ENCODE results near the gene ZNF839.

ZNF839 gene

DNA sequence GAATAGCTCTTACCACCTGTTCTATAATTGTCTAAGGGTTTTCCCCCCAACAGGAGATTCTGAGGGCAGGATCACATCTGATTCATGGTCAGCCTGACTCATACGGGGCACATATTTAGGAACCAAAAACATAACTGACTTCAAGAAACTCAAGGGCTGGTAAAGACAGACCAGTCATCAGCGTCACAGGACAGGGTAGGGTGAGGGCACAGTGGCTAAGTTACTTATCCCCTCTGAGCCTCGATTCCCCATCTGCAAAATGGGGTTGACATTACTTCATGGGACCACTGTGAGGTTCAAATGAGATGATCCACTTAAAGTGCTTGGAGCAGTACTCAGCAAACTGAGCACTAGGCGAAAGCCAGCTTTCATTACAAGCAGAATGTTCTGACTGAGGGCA is 42.5 kb downstream of the ZNF839 start:
- peak overlapping the region; percentile 96 for H3K4me3 ChIP-seq (replicated peaks; ENCODE audit: low read depth, low read length)
- DNase-seq (ENCODE audit: extremely low read depth, low read depth) = no peak
- TF ChIP-seq, protein P1, sequence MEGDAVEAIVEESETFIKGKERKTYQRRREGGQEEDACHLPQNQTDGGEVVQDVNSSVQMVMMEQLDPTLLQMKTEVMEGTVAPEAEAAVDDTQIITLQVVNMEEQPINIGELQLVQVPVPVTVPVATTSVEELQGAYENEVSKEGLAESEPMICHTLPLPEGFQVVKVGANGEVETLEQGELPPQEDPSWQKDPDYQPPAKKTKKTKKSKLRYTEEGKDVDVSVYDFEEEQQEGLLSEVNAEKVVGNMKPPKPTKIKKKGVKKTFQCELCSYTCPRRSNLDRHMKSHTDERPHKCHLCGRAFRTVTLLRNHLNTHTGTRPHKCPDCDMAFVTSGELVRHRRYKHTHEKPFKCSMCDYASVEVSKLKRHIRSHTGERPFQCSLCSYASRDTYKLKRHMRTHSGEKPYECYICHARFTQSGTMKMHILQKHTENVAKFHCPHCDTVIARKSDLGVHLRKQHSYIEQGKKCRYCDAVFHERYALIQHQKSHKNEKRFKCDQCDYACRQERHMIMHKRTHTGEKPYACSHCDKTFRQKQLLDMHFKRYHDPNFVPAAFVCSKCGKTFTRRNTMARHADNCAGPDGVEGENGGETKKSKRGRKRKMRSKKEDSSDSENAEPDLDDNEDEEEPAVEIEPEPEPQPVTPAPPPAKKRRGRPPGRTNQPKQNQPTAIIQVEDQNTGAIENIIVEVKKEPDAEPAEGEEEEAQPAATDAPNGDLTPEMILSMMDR (IDR thresholded peaks at IDR 0.05; ENCODE audit: low read depth, low read length, missing control alignments) = no peak

DNA sequence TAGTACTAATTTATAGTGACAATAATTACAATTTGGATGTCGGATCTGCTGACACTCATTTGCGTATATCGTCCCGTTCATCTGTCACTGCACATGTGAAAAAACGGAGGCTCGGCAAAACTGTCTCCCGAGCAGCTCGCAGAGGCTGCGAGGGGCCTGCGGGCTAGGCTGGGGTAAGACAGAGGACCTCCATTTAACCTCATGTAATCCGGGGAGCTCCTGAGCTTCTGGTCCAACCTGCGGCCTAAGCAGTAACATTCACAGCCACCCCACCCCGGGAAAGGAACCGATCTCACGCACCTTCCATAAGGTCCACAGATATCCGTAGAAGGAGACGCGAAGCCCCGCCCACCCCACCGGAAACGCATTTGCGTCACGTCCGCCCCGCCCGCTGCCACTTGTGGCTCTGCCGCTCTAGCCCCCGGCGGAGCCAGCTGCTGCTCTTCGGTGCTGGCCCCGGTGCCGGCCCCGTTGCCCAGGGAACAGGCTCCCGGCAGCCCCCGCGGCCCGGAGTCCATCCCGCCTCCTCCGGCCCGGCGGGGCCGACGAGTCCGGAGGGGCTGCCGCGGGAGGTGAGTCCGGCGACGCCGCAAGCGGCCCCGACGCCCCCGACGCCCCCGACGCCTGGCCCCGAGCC is 43.1 kb downstream of the ZNF839 start, which contains the start of the genes CINP and TECPR2:
Gene CINP, minus strand, starts transcription at position 346 of the 637 bp plus-strand sequence. Its CDS starts 39 bp downstream, at position 307.
Gene TECPR2, plus strand, starts transcription at position 397 of the 637 bp plus-strand sequence. CDS start 13,781 bp downstream, outside the sequence.
- H3K4me3 ChIP-seq (replicated peaks; ENCODE audit: low read depth, low read length) = peak within 1 kb of the TSS; percentile 96
- TF ChIP-seq, protein P1 (IDR thresholded peaks at IDR 0.05; ENCODE audit: low read depth, low read length, missing control alignments) = no peak

DNA sequence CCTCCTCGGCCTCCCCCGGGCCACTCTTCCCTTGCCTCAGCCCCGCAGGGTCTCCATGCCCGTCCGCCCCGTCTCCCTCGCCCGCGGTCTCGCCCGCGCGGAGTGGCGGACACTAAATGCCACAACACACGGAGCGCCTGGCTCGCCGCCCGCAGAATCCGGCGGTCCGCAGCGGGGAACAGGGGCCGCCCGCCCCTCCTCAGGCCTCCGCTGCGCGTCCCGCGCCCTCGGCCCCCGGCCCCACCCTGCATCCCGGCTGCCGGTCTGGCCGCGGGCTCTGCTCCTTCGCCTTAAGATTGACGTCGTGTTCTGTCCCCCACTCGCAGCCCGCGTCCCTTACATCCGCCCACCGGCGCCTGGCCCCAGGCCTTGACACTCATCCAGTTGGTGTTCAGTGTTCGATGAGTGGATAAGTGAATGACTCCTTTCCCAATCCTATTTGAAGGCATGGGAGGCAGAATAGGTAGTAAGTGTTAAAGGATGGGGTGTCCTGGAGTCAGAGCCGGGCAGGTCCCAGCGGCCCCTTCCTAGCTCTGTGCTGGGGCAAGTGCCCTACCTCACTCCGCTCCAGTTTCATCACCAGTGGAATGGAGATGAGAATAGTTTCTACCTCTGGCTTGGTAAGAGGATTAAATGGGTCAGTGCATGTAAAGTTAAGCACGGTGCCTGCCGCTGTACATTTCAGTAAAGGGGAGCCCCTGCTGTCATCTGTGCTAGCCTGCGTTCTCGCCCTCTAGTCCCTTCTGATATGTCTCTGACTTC is 43.8 kb downstream of the ZNF839 start:
- H3K4me3 ChIP-seq (replicated peaks; ENCODE audit: low read depth, low read length) = peak overlapping the region; percentile 96
- TF ChIP-seq, protein P1 (IDR thresholded peaks at IDR 0.05; ENCODE audit: low read depth, low read length, missing control alignments) = no peak
- no peak for DNase-seq (ENCODE audit: extremely low read depth, low read depth)

More for the DNA sequence above, 43.1 kb downstream of the ZNF839 start, which contains the start of the genes CINP and TECPR2:
- DNase-seq (ENCODE audit: extremely low read depth, low read depth) = peak; percentile 77

DNA sequence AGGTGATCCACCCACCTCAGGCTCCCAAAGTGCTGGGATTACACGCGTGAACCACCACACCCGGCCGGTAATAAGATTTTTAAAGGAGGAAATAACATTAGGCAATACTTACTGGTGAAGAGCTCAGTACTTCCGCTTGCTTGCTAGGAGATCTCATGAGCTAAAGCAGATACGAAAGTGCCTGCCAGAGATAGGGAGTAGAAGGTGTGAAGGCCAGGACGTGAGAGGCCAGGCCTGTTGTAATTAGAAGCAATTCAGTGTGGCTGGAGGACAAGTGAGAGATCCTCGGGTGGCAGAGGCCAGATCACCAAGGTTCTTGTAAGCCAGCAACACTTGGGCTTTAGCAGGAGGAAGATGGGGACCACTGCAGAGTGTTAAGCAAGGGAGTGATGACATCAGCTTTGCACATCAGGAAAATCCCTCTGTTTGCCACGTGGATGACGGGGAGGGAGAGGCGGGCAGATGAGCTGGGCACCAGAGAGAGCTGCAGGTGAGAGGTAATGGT is 50.8 kb downstream of the ZNF839 start:
- DNase-seq (ENCODE audit: extremely low read depth, low read depth) = no peak
- TF ChIP-seq, protein P1 (IDR thresholded peaks at IDR 0.05; ENCODE audit: low read depth, low read length, missing control alignments) = no peak
- H3K4me3 ChIP-seq (replicated peaks; ENCODE audit: low read depth, low read length) = no peak overlapping the region

DNA sequence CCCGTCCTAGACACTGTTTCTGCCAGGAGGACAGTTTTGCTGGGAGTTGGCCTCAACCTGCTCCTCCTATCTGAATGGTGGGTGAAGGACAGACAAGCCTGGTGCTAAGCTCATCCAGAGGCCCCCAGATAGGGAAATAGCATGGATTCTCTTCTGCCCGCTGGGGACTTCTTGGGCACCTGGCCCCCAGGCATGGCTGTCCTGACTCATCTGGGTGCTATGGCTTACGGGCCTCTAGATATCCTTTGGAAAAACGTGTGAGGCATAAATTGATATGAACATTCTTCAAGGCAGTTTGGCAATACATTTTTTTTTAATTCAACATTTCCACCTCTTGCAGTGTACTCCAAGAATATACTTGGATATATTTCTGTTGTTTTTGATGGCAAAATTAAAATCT is 51.8 kb downstream of the ZNF839 start:
- DNase-seq (ENCODE audit: extremely low read depth, low read depth) = no peak
- TF ChIP-seq, protein P1 (IDR thresholded peaks at IDR 0.05; ENCODE audit: low read depth, low read length, missing control alignments) = no peak
- no peak overlapping the region for H3K4me3 ChIP-seq (replicated peaks; ENCODE audit: low read depth, low read length)

DNA sequence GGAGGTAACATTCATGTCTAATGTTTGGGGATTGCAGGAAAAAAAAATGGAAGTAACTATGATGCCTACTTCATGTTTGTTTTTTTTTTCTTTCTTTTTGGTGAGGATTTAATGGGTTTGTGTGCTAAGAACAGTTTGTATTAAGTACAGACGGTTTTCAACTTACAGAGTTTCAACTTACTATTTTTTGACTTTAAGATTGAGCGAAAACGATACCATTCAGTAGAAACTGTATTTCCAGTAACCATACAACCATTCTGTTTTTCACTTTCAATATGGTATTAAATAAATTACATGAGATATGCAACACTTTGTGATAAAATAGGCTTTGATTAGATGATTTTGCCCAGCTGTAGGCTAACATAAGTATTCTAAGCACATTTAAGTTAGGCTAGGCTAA is 53.6 kb downstream of the ZNF839 start:
- no peak for DNase-seq (ENCODE audit: extremely low read depth, low read depth)
- no peak overlapping the region for H3K4me3 ChIP-seq (replicated peaks; ENCODE audit: low read depth, low read length)
- TF ChIP-seq, protein P1 (IDR thresholded peaks at IDR 0.05; ENCODE audit: low read depth, low read length, missing control alignments) = no peak
